HuH-7 (cell line): ENCODE results near the gene CS.
"Not testable (repeated sequence)": the region's sequence is repeated elsewhere in the genome, so short reads cannot be mapped to it uniquely, and the experiment has no call there.

Source experiments
- DNase-seq: peaks from one replicate; pipeline ENCODE4 v3.0.0; 2011; ENCODE audit warnings: low spot score

CS gene

DNA sequence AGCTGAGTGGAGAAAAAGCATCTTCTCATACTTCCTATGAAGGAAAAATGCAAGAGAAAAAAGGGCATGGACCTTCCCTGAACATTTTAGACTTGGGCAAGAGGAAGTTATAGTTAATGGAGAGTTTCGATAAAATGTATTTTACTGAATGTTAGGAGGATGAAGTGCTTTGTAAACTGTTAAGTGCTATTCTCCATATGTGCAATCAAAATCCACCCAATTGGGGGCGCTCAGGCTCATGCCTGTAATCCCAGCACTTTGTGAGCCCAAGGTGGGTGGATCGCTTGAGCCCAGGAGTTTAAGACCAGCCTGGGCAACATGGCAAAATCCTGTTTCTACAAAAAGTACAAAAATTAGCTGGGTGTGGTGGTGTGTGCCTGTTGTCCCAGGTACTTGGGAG lies 17.5 kb upstream of the CS start:
- no peak for DNase-seq

DNA sequence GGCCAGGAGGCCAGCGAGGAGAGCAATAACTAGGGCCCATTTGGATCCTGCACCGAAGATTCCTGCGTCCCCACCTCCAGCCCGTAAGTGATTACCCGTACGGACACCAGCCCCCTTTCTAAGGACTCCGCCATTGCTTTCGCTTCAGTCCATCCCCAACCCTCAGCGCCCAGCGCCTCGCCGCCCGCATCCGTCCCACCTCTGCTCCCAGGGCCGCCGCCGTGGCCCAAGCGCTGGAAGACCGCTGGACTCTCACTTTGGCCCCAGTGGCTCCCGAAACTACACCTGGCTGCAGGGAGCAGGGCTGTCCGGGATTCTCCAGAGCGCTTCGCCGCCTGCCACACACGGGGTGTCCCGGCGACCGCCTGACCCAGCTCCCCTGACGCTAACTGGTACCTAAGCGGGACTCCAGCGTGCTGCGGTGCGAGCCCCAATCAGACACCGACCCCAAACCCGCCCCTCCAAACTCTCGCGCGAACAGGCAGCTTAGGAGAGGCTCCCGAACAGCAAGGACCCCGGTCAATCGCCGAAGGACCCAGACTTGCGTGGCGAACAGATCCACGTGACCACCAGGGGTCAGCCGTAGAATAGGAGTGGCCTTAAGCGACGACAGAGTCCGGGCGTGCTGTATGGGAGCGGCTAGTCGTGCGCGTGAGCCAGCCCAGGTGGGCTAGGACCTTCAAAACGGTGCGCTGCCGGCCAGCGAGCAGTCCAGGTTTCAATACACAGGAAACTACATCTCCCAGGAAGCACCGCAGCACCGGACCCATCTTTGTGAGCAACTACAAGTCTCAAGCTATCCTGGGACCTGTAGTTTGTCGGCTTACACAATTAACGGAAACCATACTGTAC lies 15.7 kb upstream of the CS start, which contains the start of gene CNPY2:
Gene CNPY2 (minus strand): TSS at position 367 of the 852 bp plus-strand sequence. CDS start 771 bp downstream, outside the sequence.
- DNase-seq = peak; percentile 94

DNA sequence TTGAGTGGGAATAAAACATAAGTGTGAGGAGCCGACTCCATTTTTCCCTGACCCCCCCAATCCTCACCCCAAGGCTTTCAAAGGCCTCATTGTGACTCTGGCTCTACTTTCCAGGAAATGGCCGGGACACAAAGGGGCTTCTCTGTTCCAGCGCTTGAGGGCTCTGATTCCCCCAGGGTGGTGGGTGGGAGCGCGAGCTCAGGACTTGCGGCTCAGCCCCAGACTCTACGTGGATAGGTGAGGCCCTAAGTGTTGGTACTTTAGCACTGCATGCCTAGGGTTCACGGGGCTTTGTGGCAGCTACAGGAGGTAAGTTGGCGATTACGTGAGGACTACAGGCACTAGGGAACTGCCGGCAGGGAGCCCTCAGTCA lies 15.1 kb upstream of the CS start:
- no peak for DNase-seq

DNA sequence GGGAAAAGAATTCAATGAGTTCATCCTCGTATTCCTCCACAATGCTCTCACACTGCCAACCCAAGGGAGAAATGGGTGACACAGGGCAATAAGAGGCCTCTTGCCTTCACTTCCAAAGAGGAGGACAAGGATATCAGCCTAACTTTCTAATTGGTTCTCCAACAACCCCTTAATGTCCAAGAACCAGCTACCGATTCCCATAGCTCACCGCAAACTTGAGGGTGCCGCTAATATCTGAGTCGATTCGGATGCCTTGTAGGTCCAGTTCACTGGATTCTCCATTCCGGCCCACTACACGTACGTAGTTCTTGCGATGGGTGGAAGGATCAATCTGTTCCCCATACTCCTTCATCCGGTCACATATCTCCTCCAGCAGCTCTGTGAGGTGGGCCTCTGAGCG lies 10.9 kb upstream of the CS start:
- DNase-seq = no peak

DNA sequence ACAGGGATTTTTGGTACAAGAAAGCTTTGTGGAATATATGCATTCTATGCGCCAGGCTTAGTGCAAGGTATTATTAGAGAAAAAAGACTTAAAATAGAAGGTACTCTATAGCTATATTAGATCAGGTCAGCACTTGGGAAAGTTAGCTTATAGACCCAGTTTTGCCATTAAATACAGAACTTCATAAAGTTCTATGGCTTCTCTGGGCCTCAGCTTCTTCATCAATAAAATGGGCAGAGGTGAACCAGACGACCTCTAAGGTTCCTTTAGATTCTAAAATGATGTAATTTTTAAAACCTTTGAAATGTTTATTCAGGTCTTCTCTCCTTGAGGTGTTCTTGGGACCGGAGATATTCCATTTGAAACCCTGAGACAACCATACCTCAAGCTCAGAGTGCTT lies 8.6 kb upstream of the CS start:
- DNase-seq = no peak

DNA sequence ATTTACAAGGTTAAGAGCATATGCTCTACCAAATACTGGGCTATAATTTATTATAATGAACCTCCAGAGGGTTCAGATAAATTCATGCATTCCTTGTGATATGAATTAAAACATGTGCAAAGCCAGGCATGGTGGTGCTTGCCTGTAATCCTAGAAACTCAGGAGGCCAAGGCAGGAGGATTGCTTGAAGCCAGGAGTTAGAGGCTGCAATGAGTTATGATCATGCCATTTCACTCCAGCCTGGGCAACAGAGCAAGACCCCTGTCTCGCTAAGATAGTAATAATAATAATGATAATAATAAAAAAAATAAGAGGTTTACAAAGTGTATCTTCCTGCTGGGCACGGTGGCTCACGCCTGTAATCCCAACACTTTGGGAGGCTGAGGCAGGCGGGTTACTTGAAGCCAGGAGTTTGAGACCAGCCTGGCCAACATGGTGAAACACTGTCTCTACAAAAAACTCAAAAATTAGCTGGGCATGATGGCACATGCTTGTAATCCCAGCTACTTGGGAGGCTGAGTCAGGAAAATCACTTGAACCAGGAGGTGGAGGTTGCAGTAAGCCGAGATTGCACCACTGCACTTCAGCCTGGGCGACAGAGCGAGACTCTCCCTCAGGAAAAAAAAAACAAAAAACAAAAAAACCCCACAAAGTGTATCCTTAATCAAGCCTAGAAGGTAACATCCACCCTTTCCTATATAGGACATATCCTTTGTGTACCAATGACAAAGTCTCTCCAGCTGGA lies 7.3 kb upstream of the CS start:
- no peak for DNase-seq

DNA sequence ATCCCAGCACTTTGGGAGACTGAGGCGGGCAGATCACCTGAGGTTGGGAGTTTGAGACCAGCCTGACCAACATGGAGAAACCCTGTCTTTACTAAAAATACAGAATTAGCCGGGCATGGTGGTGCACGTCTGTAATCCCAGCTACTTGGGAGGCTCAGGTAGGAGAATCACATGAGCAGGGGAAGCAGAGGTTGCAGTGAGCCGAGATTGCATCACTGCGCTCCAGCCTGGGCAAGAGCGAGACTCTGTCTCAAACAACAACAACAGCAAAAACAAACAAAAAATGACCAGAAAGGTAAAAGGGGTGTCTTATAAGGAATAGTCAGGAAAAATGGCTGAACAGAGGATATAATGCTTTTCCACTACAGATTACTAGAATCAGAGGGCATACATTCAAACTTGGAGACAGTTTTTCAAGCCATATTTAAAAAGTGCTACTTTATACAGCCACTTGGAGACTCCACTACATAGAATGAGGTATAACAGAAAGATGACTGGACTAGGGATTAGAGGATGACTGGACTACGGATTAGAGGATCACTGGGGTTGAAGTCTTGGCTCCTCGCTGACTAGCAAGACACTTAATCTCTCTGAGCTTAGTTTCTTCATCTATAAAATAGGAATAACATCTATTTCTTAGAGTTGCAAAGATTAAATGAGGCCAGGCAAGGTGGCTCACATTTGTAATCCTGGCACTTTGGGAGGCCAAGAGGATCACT lies 4.9 kb upstream of the CS start:
- no peak for DNase-seq

DNA sequence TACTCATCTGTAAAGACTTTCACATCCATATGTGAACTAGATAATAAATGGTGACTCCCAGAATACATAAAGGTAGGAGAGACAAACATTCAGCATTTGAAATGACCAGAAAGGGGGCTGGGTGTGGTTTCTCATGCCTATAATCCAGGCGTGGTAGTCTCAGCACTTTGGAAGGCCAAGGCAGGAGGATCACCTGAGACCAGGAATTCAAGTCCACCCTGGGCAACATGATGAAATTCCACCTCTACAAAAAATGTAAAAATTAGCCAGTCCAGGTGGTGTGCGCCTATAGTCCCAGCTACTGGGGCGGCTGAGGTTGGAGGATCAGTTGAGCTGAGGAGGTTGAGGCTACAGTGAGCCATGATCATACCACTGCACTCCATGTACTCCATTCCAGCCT lies 4.1 kb upstream of the CS start:
- no peak for DNase-seq

DNA sequence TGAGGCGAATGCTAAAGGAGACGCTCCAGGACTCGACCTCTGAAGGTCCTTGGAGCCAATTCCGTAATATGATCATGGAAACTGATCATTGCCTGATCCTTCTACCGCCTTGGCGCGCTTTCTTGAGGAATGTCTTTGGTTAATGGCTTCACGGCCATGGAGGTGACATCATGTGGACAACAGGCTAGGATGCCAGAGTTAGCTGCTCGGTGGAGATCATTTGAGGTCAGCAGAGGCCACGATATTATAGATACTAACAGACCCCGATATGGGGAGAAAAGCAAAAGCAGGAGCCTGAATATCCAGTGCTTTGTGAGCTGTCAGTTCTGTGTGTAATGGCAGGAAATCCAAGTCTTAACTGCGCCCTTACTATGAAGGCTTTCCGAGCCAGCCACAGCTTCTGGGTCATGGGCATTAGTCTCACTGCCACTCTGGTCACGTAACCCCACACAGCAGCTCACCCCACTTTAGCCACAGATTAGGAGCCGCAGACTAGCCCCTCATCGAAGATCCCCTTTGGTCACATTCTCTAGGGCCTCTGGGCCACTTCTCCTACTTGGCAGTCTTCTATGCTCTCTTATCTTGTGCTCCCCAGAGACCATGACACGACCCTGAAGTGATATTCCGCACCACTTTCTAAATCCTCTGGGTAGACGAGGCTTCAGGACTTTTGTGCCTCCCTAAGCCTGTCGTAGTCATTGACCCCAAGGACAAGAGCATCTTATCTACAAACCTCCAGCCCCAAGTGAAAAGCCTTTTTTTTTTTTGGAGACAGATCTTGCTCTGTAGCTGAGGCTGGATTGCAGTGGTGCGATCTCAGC lies 724 bp upstream of the CS start:
- DNase-seq = no peak

DNA sequence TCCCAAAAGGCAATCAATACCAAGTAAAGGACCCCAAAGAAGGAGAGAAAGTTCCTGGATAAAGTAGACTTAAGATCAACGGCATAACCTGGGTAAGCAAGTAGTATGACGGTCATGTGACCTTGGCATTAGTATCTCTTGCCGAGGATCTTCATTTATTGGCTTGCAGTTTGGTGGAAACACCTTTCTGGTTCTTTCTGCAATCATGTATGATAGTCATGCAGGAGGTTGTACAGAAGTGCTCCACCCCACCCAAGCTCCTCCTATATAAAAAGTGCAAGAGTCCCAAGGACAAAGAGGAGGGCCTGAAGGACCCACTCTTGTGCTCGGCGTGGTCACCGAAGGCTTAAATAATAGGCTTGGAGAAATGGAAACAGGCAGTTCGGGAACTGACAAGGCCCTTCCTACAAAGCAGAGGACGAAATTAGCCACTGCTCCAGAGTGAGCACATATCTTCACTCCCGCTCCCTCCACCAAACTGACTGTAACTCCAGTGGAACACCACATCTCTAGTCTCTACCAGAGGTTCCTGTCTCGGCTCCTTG lies 750 bp downstream of the CS start:
- no peak for DNase-seq

DNA sequence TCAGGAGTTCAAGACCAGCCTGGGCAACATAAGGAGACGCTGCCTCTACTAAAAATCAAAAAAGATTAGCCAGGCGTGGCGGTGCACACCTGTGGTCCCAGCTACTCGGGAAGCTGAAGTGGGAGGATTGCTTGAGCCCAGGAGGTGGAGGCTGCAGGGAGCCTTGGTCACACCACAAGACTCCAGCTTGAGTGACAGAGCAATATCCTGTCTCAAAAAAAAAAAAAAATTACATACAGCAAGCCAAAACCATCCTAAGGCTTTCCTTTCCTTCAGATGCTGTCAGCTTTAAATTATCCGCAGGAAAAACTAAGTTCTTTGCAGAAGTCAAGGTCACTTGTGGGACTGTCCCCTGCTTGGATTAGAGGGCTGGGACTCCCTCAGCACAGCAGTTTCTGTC lies 1.3 kb downstream of the CS start:
- no peak for DNase-seq

DNA sequence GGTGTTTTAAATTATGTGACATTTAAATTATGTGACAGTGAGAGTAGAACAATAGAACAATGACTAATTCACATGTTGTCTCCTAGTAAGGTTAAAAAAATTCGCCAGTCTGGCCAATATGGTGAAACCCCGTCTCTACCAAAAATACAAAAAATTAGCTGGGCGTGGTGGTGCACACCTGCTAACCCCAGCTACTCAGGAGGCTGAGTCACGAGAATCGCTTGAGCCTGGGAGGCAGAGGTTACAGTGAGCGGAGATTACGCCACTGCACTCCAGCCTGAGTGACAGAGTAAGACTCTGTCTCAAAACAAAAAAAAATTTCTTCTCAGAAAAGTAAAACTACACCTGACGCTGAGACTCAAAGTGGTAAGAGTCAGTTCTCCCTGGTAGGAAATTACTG lies 2.7 kb downstream of the CS start:
- DNase-seq = no peak

DNA sequence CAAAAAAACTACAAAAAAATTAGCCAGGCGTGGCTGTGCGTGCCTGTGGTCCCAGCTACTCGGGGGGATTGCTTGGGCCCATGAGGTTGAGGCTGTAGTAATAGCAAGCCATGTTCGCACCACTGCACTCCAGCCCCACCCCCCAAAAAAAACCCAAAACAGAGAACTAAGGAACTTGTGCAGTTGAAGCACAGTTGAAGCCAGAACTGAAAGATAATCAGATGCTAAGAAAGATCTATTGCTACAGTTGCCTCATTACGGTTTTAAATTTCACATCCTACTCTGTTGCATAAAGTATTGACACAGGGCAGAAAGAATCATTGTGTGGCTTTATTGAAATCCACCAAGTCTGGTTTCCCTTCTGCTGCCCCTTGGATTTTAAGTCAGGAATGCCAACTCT lies 3.8 kb downstream of the CS start:
- DNase-seq = no peak

DNA sequence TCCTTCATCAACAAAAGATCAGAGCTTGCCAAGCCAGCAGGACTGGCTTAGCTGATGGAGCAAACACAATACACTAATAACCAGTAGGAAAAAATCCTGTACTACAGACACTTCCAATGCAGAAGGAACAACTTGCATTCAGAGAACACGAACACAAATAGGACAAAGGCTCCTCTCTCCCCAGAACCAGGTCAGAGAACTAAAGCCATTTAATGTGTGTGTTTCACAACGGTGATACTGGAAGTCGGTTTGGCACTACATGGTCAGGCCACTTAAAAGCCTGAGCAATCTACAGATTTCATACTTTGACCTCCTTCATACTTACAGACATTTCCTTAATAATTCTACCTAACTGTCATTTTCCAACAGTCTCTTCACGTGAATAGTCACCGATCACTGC lies 6.3 kb downstream of the CS start:
- DNase-seq = no peak

DNA sequence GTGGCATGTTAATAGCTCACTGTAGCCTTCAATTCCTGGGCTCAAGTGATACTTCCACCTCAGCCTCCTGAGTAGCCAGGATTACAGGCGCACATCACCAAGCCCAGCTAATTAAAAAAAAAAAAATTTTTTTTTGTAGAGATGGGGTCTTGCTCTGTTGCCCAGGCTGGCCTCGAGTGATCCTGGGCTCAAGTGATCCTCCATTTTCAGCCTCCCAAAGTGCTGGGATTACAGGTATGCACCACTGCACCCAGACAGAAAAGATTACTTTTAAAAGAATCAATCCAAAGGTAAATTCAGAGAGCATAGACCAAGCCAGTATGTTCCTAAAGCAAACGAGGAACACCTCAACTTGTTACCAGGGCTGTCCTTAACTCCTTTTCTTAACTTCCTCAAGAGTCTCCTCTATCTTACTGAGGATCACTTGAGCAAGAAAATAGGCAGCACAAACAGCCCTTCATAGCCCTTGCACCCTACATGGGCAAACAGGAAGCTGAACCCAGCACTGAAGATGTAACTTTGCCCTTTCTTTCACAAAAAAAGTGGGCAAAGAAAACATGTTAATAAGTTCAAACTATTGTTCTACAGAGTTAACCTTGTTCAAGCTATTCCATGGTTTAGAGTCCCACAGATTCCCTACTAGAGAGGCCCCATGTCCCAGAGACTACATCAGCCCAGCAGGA lies 11.3 kb downstream of the CS start:
- no peak for DNase-seq

DNA sequence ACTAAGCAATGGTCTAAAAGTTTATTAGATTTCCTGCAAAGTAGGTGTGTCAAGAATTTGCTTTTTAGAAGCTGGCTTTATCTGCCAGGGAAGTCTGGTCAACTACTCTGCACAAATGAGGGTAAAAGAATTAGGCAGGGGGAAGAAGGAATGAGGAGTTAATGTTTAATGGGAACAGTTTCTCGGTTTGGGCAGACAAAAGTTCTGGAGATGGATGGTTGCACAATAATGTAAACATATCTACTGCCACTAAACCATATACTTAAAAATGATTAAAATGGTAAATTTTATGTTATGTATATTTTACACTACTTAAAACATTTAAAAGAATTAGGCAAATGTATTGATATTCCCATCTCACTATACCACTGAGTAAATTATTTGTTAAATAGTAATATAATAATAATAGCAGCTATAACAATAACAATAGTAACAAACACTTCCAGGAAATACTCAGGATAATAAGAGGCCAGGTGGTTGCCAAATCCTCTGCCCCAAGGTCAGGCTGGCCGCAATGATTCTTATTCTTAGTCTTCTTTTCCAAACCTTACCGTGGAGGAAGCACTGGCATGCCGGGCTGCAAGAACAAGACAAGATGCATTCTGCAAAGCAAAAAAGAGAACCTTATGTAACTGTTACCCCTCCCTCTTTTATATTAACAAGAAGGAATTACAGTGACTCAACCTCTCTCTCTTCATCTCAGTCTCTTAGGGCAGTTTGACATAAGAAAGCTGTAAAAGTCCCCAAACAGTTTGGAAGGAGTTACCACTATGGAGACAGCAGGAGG lies 13.9 kb downstream of the CS start:
- no peak for DNase-seq

DNA sequence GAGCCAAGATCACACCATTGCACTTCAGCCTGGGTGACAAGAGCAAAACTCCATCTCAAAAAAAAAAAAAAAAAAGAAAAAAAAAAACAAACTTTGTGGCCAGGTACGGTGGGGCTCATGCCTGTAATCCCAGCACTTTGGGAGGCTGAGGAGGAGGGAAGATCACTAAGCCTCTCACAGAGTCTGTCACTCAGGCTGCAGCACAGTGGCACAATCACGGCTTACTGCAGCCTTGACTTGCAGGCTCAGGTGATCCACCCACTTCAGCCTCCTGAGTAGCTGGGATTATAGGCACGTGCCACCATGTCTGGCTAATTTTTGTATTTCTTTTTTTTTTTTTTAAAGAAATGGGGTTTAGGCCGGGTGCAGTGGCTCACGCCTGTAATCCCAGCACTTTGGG lies 15.9 kb downstream of the CS start:
- not testable (repeated sequence) for DNase-seq

DNA sequence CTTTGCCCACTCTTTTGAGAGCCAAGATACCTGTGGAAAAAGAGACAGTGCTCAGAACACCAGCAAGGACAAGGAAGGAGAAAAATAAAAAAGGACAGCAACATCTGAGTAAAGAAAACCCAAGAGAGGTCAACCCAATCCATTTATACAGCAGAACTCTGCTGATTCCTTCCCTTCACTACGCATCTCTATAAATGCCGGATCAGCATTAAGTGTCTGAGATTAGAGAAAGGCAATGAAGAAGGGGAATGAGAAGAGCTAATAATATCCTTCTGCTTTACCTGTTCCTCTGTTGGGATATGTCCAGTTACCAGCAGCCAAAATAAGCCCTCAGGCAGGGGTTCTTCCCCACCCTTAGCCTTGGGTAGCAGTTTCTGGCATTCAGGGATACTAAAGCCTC lies 17.6 kb downstream of the CS start:
- no peak for DNase-seq

DNA sequence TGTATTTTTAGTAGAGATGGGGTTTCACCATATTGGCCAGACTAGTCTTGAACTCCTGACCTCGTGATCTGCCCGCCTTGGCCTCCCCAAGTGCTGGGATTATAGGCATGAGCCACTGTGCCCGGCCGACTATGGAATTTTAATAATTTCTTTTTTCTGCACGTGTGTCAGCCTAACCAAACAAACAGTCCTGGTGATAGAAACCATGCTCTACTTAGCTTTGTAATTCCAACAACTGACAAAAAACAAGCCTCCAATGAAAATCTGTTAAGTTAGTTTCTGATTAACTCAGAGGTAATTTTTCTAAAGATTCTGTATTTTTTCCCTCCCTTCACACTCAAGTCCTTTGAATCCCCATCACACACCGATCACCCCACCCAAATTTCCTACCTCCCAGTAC lies 18.1 kb downstream of the CS start:
- no peak for DNase-seq

DNA sequence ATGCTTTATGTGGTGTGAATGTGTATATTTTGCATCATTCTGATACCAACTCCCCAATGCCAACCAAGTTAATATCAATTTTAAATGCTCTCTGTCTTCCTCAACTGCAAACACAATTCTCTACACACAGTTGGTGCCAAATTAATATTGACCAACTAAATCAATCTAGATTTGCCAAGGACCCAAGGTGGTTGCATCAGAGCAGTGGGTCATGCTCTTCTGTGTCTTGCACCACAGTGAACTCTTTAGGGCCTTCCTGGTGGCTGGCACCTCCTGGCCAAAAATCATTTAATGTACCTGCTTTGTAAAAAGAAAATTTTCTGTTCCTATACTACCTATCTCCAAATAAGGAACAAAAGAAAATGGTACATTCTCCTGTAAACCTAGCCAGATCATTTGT lies 19.3 kb downstream of the CS start:
- DNase-seq = no peak
